Effector CD4-positive, alpha-beta T cell (primary cell): ENCODE results near the gene MAD1L1.
"Not testable (repeated sequence)": the region's sequence is repeated elsewhere in the genome, so short reads cannot be mapped to it uniquely, and the experiment has no call there.

Experiments used
- DNase-seq: peaks from one replicate; pipeline ENCODE4 v3.0.0-alpha.2; 2020

Gene MAD1L1

GRCh38 chr7:2008101-2008935 lies 224.4 kb downstream of the MAD1L1 start:
- no peak for DNase-seq

GRCh38 chr7:2007551-2007950 lies 225.2 kb downstream of the MAD1L1 start:
- DNase-seq = no peak

- no peak for DNase-seq
Measured at GRCh38 chr7:2006921-2007381, 225.8 kb downstream of the MAD1L1 start.

GRCh38 chr7:2006231-2006771 lies 226.4 kb downstream of the MAD1L1 start:
- DNase-seq = no peak

GRCh38 chr7:2005786-2006185 lies 227.0 kb downstream of the MAD1L1 start:
- DNase-seq = no peak

- DNase-seq = no peak
Measured at GRCh38 chr7:2004841-2005725, 227.7 kb downstream of the MAD1L1 start.

- DNase-seq = no peak
Measured at GRCh38 chr7:2003931-2004812, 228.6 kb downstream of the MAD1L1 start.

- no peak for DNase-seq
Measured at GRCh38 chr7:2003451-2003930, 229.3 kb downstream of the MAD1L1 start.

GRCh38 chr7:2002561-2003450 lies 229.9 kb downstream of the MAD1L1 start:
- DNase-seq = no peak

- no peak for DNase-seq
Measured at GRCh38 chr7:2001601-2002442, 230.9 kb downstream of the MAD1L1 start.

- no peak for DNase-seq
Measured at GRCh38 chr7:2000746-2001321, 231.9 kb downstream of the MAD1L1 start.

- DNase-seq = no peak
Measured at GRCh38 chr7:2000153-2000687, 232.5 kb downstream of the MAD1L1 start.

GRCh38 chr7:1999278-1999984 lies 233.3 kb downstream of the MAD1L1 start:
- DNase-seq = no peak

GRCh38 chr7:1998146-1998545 lies 234.6 kb downstream of the MAD1L1 start:
- DNase-seq = no peak

GRCh38 chr7:1997537-1998076 lies 235.1 kb downstream of the MAD1L1 start:
- DNase-seq = no peak

- DNase-seq = no peak
Measured at GRCh38 chr7:1996816-1997215, 235.9 kb downstream of the MAD1L1 start.

- not testable (repeated sequence) for DNase-seq
Measured at GRCh38 chr7:1995911-1996420, 236.8 kb downstream of the MAD1L1 start.

- DNase-seq = no peak
Measured at GRCh38 chr7:1995426-1995825, 237.3 kb downstream of the MAD1L1 start.
